ENCODE results near the gene MRAS.
"Not testable (repeated sequence)": the region's sequence is repeated elsewhere in the genome, so short reads cannot be mapped to it uniquely, and the experiment has no call there.

Gene MRAS

GRCh38 chr3:138367326-138367850, 19.0 kb downstream of the MRAS start:
- no peak for DNase-seq (ENCODE audit: low spot score)

- DNase-seq (ENCODE audit: low spot score) = no peak
These were observed 19.5 kb downstream of the MRAS start for GRCh38 chr3:138367911-138368310.

DNA sequence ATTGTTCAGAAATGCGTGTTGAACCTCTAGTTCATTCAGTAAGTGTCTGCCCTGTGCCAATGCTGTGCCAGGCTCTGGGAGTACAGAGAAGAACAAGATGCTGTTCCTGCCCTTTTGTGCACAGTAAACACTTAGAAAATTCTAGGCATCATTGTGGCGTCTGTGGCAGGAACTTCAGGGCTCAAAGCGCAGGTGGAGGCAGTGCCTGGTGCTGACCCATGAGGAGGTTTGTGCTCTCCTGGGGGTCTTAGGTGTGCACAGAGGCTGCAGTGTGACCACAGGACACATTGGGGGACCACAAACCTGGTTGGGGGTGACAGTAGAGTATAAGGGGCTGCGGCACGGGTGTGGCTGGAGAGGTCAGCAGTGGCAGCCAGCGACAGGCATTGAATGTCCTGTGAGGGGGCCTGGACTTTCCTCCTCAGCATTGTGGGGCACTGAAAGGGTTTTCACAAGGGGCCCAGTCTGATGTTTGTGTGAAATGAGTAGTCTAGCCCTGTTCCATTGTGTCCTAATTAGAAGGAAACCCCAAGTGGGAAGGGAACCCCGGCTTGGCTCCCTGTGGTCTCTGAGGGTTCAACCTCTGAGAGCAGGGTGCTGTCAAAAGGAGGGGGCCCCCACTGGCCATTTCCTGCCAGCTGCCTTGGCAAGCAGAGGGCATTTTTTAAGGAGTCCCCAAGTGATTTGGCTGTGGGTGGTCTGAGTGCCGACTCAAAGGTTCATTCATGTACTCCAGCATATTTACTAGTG, 20.9 kb downstream of the MRAS start:
- no peak for DNase-seq (ENCODE audit: low spot score)

DNA sequence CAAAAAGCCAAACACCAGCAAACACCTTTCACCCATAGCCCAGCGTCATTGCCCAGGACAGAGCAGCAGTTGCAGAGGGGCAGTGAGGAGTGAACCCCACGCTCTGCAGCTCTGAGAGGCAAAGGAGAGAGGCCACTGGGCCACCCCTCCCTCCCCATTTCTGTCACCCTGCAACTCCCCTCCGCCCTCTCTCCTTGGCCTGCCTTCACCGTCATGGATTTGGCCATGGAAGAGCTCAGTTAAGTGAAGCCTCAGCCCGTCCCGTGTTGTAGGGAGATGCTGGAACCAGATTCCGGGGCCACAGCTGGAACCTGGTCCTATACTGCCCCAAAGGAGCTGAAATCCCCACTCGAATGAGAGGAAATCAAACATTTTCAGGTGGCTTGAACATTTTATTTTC, 21.9 kb downstream of the MRAS start:
- DNase-seq (ENCODE audit: low spot score) = no peak

GRCh38 chr3:138371070-138371965, 22.9 kb downstream of the MRAS start:
- DNase-seq (ENCODE audit: low spot score) = peak; percentile 6

DNA sequence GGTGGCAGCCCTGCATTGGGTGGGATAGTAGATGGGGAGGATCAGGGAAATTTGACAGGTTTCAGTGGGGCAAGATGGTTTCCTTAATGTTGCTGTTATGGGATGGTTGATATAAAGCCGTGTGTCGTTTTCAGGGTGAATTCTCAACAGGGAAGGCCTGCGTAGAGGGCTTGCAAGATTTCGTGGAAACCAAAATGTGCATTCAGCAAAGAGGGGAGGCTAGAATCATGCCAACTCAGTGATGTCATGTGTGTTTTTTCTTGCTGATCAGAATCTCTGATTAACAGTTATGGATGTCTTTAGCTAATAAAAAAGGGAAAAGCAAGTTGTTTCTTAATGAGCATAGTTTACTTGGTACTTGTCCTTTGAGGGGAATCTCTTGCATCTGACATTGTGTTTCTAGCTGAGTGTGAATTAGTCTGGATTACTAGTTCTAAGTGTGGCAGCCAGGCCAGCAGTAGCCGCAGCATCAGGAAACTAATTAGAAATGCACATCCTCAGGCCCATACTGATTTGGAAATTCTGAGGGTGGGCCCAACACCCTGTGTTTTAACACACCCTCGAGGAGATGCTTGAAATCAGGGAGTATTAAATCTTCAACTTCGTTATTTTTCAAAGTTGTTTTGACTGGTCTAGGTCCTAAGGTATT, 24.8 kb downstream of the MRAS start:
- no peak for DNase-seq (ENCODE audit: low spot score)

DNA sequence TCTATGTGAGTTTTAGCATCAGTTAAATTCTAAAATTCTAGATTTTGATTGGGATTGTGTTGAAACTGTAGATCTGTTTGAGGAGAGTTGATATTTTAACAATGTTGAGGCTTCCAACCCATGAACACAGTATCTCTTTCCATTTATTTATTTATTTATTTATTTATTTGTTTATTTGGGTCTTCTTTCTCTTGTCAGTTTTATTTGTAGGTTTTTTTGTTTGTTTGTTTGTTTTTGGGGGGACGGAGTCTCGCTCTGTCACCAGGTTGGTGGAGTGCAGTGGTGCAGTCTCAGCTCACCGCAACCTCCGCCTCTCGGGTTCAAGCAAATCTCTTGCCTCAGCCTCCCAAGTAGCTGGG, 25.3 kb downstream of the MRAS start:
- DNase-seq (ENCODE audit: low spot score) = no peak

GRCh38 chr3:138374573-138375134, 26.3 kb downstream of the MRAS start:
- DNase-seq (ENCODE audit: low spot score) = no peak

GRCh38 chr3:138375447-138375846, 27.1 kb downstream of the MRAS start:
- no peak for DNase-seq (ENCODE audit: low spot score)

DNA sequence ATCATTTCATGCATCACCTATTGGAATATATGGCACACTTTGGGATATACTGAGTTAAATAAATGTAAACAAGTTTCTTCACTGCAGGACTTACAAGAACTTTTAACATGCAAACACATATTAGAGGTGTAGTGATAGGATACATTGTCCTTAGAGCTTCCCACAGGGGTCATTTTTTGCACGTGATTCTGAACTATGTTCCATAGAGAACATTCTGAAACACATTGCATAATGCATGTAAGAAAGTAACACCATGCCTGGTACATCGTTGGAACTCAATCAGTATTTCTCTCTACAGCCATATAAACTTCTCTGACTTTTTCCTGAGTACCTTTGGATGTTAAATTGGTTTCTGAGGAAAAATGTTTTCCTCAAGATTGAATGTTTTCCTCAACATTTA, 28.3 kb downstream of the MRAS start:
- no peak for DNase-seq (ENCODE audit: low spot score)

DNA sequence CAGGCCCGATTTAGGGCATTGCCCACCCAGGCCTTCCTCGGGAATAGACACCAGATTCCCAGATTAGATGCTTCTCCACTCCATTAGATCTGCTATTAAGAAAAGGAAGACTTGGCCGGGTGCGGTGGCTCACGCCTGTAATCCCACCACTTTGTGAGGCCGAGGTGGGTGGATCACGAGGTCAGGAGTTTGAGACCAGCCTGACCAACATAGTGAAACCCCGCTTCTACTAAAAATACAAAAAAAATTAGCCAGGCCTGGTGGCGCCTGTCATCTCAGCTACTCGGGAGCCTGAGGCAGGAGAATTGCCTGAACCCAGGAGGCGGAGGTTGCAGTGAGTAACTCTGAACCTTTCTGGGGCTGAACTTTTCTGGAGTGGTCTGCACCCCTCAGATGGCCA, 28.8 kb downstream of the MRAS start:
- not testable (repeated sequence) for DNase-seq (ENCODE audit: low spot score)

- no peak for DNase-seq (ENCODE audit: low spot score)
These were observed 29.4 kb downstream of the MRAS start for GRCh38 chr3:138377804-138378203.

GRCh38 chr3:138378331-138378730, 30.0 kb downstream of the MRAS start:
- no peak for DNase-seq (ENCODE audit: low spot score)

GRCh38 chr3:138378990-138379389, 30.6 kb downstream of the MRAS start:
- DNase-seq (ENCODE audit: low spot score) = no peak

DNA sequence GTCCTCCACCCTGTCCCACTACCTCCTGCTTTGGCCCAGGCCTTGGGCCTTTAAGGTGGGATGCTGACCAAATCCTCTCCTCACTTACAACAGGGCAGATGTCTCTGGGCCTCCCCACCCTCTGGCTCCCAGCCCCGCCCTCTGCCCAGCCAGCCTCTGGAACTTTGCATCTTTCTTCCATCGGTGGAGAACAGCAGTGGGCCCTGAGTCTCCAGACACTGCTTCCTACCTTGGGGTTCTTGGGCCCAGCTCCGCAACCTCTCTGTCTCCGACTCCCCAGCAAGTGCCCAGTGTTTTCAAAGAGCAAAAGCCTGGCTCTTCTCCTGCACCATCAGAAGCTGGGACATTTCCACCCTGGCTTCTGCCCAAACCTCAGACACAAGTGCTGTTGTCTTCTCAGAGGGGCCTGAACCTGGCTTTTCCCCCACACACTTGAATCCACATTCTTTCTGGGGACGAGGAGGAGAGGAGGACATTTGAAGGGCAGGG, 33.1 kb downstream of the MRAS start:
- DNase-seq (ENCODE audit: low spot score) = no peak

DNA sequence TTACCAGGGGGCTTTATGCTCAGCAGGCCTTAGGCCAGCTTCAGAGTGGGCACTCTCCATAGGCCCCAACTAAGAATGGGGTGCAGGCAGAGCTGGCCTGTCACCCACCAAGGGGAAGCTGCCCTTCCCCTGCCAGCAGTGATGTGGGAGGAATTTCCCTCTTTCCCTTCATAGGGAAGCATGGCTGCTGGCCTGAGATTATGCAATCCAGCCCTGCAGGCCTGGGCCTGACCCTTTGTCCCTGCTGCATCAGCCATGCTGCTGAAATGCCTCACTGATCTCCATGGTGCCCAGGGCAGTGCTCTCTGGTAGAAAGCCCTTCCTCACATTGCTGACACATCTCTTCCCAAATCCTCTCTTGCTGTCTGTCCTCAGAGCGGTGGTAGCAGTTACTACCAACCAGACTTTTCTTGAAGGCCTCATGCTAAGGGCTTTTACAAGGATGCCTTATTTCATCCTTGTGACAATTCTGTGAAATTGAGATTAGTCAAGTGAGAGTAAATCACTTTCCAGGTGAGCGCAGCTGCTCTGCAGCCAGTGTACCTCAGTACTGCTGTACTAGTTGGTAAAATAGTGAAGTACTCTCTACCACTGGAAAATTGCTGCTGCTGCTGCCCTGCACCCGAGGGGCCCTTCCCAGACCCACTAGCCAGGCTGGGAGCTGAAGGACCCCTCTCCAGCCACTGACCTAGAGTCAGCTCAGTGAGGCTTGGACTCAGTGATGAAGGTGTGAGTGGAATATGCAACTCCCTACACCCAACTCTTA, 33.8 kb downstream of the MRAS start:
- DNase-seq (ENCODE audit: low spot score) = no peak

DNA sequence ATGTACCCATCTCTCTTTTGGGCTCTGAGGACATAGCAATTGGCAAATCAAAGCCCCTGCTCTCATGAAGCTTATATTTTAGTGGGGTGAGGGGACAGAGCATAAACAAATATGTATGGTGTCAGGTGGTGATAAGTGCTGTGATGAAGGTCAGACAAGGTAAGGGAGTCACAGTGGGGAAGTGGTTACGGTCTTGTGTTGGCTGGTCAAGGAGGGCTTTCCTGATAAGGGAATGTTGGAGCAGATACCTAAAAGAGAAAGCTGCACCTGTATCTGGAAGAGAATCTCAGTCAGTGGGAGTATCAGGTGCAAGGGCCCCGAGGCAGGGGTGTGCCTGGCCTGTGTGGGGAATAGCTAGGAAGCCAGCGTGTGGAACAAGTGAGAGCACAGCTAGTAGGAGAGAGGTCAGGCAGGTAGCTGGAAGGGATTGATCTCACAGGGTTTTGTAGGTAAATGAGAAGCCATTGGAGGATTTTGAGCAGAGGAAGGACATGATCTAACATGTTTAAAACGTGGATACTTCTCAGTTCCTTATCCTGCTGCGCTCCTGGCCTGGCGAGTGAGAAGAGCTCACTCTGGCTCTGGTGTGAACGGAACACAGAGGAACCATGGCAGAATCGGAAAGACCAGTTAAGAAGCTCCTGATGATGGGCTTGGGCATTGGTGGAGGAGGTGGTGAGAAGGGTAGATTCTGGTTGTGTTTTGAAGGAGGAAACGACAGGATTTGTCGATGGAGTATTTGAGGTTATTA, 35.5 kb downstream of the MRAS start:
- DNase-seq (ENCODE audit: low spot score) = no peak

DNA sequence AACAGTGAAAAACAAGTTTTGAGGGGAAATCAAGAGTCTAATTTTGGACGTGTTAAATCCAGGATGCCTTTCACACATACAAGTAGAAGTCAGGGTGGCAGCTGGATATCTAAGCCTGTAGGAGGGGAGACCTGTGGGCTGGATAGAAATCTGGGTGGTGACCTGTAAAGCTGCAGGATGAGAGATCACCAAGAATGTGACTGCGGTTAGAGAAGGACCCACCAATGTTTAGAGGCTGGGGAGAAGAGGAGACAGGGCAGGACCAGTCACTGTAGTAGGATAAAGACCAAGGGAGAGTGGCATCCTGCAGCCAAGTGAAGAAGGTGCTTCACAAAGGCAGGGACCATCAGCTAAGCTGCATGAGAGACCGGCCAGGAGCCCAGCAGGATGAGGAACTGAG, 36.2 kb downstream of the MRAS start:
- DNase-seq (ENCODE audit: low spot score) = no peak

GRCh38 chr3:138384976-138385375, 36.6 kb downstream of the MRAS start:
- DNase-seq (ENCODE audit: low spot score) = no peak

GRCh38 chr3:138389144-138389601, 40.8 kb downstream of the MRAS start:
- no peak for DNase-seq (ENCODE audit: low spot score)

Data from CD4-positive, alpha-beta T cell treated with Interleukin-15 for 4 hours (primary cell).